T-helper 2 cell treated with Interferon-gamma antibody and Interleukin-4, amounts not matched to agents 5 μg/mL and 100 μg/mL, for 36 hours (primary cell): ENCODE results near the gene CTNNA2.

Experiments used
- DNase-seq: peaks from one replicate; pipeline ENCODE4 v3.0.0; 2021; ENCODE audit warnings: low spot score
- H3K27ac Mint-ChIP-seq: one replicate; pipeline ENCODE4 v1.8.0; 2021; ENCODE audit warnings: mild to moderate bottlenecking, mixed read lengths
- H3K27me3 Mint-ChIP-seq: one replicate; pipeline ENCODE4 v1.8.0; 2021; ENCODE audit warnings: low read depth, mixed read lengths
- H3K36me3 Mint-ChIP-seq: one replicate; pipeline ENCODE4 v1.8.0; 2021; ENCODE audit warnings: low read depth, mixed read lengths
- H3K4me1 Mint-ChIP-seq: one replicate; pipeline ENCODE4 v1.8.0; 2021; ENCODE audit warnings: low read depth, mixed read lengths
- H3K4me3 Mint-ChIP-seq: one replicate; pipeline ENCODE4 v1.8.0; 2022; ENCODE audit warnings: mild to moderate bottlenecking, moderate library complexity, mixed read lengths
- H3K9me3 Mint-ChIP-seq: one replicate; pipeline ENCODE4 v1.8.0; 2021; ENCODE audit warnings: mixed read lengths

The CTNNA2 gene

DNA sequence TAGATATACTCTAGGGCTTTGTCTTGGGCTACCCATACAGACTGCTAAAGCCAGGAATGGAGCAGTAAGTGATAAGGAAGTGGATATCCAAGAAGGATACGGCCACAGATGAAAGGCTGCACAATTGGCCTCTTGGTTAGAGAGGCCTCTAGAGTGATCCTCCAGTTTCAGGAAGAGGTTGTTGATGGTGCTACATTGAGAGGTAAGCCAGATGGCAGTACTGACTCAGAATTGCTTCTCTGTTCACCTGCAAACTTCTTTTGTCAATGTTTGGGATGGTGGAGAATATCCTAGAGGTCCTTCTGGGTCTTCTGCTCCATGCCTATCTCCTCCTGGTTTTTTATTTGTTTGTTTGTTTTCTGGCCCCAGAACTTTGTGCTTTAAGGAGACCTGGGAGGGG, 1018.5 kb downstream of the CTNNA2 start:
- no peaks in the 10 kb centered on the region for H3K27me3 Mint-ChIP-seq
- H3K4me3 Mint-ChIP-seq, result no peak overlapping the region
- peaks cover 31% of the 10 kb centered on the region for H3K9me3 Mint-ChIP-seq
- no peak for DNase-seq
- no peaks in the 10 kb centered on the region for H3K36me3 Mint-ChIP-seq
- no peaks in the 10 kb centered on the region for H3K4me1 Mint-ChIP-seq
- H3K27ac Mint-ChIP-seq, result no peak overlapping the region

DNA sequence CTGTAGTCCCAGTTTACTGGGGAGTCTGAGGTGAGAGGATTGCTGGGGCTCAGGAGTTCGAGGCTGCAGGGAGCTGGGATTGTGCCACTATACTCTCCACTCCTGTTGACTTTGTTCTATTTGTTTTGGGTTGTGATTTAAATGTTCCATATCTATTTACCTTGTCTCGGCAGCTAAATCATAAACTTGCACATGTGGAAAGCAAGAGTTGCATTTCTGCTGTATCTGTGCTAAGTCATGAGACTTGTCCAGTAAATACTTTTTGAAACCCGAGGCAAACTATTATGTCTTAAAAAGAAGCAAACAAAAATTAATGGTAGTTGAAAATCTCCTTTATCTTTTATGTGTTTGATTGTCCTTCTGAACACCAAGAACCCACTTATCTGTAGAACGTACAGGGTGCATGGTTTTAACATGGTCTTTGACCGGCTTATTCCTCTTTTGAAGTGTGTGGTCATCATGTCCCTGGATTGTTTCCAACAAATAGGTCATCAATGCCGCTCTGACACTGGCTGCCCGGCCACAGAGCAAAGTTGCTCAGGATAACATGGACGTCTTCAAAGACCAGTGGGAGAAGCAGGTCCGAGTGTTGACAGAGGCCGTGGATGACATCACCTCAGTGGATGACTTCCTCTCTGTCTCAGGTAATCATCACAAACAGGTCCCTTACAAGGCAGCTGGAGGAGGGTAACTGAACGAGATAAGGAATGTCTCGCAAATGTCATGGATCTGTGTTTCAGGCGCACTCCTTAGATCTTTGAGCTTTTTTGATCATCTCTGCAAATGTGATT, 1032.8 kb downstream of the CTNNA2 start:
- Mint-ChIP-seq H3K27ac (no peak overlapping the region), H3K4me1 (no peaks in the 10 kb centered on the region), H3K36me3 (no peaks in the 10 kb centered on the region), H3K27me3 (no peaks in the 10 kb centered on the region), H3K4me3 (no peak overlapping the region), H3K9me3 (peaks cover 8% of the 10 kb centered on the region)
- DNase-seq, result no peak

DNA sequence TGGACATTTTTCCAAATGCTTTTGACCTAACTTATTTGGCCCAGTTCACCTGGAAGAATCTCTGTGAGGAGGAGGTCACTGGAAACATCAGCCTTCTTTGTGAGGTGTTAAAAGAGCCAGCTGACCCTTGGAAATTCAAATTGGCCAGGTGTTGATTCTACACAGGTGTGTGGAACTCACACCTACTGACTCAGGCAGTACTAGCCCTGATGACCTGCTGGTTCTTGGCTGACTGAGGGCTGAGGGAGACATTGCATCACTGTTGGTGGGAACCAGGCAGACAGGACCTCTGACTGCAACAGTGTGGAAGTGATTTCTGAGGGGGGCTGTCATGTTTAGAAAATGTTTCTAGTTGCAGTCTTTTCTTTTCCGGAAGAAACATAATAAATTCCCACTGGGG, 1033.9 kb downstream of the CTNNA2 start:
- H3K9me3 Mint-ChIP-seq, result peaks cover 14% of the 10 kb centered on the region
- no peaks in the 10 kb centered on the region for H3K4me1 Mint-ChIP-seq
- no peak for DNase-seq
- H3K4me3 Mint-ChIP-seq, result no peak overlapping the region
- H3K36me3 Mint-ChIP-seq, result no peaks in the 10 kb centered on the region
- H3K27ac Mint-ChIP-seq, result no peak overlapping the region
- H3K27me3 Mint-ChIP-seq, result no peaks in the 10 kb centered on the region

DNA sequence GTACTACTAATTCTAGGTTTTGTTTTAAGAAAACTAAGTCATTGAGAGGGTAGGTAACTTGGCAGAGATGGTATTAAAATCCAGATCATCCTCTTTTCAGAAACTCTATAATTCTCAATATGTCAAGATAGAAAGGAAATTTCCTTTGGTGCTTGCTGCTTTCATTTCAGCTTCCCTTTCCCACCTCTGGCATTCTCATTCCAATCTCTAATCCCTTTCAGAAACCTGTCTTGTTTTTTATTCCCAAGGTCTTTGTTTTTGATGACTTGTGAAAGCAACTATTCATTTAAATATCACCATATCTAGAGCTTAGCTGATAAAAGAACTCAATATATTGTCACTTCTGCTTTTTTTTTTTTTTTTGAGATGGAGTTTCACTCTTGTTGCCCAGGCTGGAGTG, 1034.5 kb downstream of the CTNNA2 start:
- DNase-seq, result no peak
- H3K27ac Mint-ChIP-seq, result no peak overlapping the region
- H3K4me1 Mint-ChIP-seq, result no peaks in the 10 kb centered on the region
- peaks cover 14% of the 10 kb centered on the region for H3K9me3 Mint-ChIP-seq
- no peaks in the 10 kb centered on the region for H3K27me3 Mint-ChIP-seq
- no peaks in the 10 kb centered on the region for H3K36me3 Mint-ChIP-seq
- no peak overlapping the region for H3K4me3 Mint-ChIP-seq

DNA sequence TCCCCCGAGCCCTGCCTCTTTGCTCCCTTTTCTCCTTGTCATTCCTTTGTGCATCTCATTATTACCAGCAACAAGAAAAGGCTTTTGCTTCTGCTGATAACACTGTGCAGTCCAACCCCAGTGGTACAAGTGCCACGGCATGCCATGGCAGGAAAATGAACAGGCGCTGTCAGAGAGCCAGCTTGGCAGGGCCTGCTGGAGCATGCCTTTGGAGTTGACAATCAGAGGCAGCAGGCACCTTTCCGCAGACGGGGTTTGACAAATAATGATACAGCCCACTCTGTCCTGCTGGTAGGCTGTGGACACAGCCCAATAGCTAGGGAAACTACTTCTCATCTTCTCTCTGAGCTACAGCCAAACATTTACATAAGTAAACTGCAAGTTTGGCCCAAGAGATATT, 1035.6 kb downstream of the CTNNA2 start:
- Mint-ChIP-seq H3K4me1 (no peaks in the 10 kb centered on the region), H3K4me3 (no peak overlapping the region), H3K36me3 (no peaks in the 10 kb centered on the region), H3K27ac (no peak overlapping the region), H3K9me3 (peaks cover 12% of the 10 kb centered on the region), H3K27me3 (no peaks in the 10 kb centered on the region)
- DNase-seq, result no peak

DNA sequence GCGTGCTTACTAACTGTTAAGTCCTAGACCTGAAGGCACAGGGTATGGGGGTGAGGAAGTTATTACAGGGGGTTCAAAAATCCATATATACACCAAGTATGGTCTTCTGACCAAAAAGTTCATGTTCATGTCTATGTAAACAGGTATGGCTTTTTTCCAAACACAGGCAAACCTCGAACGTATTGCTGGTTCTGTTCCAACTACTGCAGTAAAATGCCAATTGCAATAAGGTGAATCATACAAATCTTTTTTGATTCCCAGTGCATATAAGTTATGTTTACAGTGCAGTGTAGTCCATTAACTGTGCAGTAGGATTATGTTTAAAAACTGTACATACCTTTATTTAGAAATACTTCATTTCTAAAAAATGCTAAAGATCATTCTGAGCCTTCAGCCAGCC, 1037.0 kb downstream of the CTNNA2 start:
- H3K4me3 Mint-ChIP-seq, result no peak overlapping the region
- H3K27ac Mint-ChIP-seq, result no peak overlapping the region
- H3K27me3 Mint-ChIP-seq, result no peaks in the 10 kb centered on the region
- H3K36me3 Mint-ChIP-seq, result no peaks in the 10 kb centered on the region
- no peak for DNase-seq
- H3K4me1 Mint-ChIP-seq, result no peaks in the 10 kb centered on the region
- peaks cover 12% of the 10 kb centered on the region for H3K9me3 Mint-ChIP-seq

DNA sequence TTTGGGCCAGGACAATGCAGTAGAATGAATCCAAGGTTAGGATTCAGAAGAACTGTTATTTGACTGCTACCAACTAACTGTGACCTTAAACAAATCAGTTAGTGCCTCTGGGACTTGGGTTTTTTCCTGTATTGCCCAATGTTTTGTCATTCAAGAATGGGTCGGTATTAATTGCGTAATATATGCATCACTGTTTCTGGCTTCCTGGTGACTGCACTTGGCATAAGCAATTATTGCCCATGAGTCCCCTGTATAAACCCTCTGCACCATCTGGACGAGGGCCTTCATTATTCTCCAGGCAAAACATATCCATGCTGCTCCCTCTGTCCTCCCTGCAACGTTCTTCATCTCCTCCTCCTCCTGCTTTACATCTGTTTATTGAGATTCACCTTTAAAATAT, 1047.5 kb downstream of the CTNNA2 start:
- Mint-ChIP-seq H3K27ac (no peak overlapping the region), H3K27me3 (no peaks in the 10 kb centered on the region), H3K4me3 (no peak overlapping the region), H3K36me3 (no peaks in the 10 kb centered on the region), H3K9me3 (peaks cover 31% of the 10 kb centered on the region), H3K4me1 (no peaks in the 10 kb centered on the region)
- DNase-seq, result no peak

DNA sequence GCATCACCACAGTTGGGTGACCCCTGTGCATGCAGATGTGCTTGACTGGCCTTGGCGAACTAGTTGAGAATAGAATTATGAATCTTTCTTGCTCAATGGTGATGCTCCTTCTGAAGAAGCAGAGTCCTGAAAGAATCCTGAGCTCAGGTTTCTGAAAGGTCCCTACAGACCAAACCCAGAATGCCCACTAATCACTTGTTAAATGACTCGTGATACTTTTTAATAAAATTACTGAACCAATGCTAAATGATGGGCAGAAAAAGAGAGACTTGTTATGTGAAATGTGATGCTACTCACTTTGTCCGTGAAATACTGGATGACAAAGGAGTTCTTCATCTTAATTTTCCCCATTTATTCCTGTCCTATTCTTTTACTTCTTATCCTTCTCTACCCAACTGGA, 1055.2 kb downstream of the CTNNA2 start:
- H3K9me3 Mint-ChIP-seq, result peaks cover 43% of the 10 kb centered on the region
- H3K27me3 Mint-ChIP-seq, result no peaks in the 10 kb centered on the region
- no peak for DNase-seq
- no peaks in the 10 kb centered on the region for H3K4me1 Mint-ChIP-seq
- H3K36me3 Mint-ChIP-seq, result no peaks in the 10 kb centered on the region
- no peak overlapping the region for H3K27ac Mint-ChIP-seq
- H3K4me3 Mint-ChIP-seq, result no peak overlapping the region

DNA sequence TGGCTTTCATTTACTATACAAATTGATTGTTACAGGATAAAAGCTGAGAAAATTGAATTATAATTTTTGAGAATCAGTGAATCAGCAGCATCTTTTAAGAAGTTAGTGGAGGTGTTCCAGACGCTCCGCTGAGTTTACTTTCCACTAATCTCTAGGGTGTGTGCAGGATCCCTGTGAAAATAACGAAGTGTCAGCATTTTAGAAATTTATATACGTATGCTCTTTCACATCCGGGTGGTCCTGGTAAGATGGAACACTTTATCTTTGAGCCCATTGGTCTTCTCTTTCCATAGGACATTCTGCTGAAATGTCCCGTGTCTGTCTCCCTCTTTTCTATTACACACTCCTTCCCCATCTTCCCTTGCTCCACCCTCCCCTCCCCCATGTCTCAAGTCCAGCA, 1060.3 kb downstream of the CTNNA2 start:
- Mint-ChIP-seq H3K27ac (no peak overlapping the region), H3K4me1 (no peaks in the 10 kb centered on the region), H3K27me3 (no peaks in the 10 kb centered on the region)

DNA sequence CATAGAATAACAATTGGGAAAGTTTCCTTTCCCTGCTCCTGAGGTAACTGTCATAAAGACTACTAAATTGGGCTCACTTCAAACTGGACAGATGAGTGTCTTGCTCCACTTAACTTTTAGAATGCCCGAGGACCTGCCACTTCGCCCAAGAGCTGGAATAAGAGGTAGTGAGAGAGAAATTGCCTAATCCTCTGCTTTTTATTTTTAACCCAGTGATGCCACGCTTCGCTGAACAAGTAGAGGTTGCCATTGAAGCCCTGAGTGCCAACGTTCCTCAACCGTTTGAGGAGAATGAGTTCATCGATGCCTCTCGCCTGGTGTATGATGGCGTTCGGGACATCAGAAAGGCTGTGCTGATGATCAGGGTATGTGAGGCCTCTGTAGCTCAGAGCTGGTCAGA, 1061.1 kb downstream of the CTNNA2 start:
- H3K9me3 Mint-ChIP-seq, result peaks cover 37% of the 10 kb centered on the region
- no peaks in the 10 kb centered on the region for H3K36me3 Mint-ChIP-seq
- H3K4me3 Mint-ChIP-seq, result no peak overlapping the region
- H3K4me1 Mint-ChIP-seq, result no peaks in the 10 kb centered on the region
- H3K27me3 Mint-ChIP-seq, result no peaks in the 10 kb centered on the region
- H3K27ac Mint-ChIP-seq, result no peak overlapping the region
- DNase-seq, result no peak

More for the DNA sequence above, 1060.3 kb downstream of the CTNNA2 start:
- H3K36me3 Mint-ChIP-seq, result no peaks in the 10 kb centered on the region
- peaks cover 38% of the 10 kb centered on the region for H3K9me3 Mint-ChIP-seq
- no peak for DNase-seq
- no peak overlapping the region for H3K4me3 Mint-ChIP-seq

DNA sequence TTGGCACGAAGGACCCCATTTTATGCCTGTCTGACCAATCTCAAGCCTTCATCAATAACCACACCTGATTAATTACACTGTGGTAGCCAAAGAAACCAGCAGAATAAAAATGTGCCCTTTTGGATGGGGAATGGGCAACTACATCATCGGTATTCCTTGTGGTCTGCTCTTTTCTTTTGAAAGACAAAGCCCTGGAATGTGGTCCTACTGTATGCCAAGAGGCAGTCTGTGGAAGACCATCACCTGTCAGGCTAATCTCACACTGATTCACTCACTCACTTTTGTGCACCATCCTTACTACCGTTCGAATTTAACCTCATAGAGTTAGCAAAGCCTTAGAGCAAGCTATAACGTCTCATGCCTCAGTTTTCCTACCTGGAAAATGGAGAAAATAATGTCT, 1066.9 kb downstream of the CTNNA2 start:
- Mint-ChIP-seq H3K27me3 (no peaks in the 10 kb centered on the region), H3K36me3 (no peaks in the 10 kb centered on the region), H3K9me3 (peaks cover 33% of the 10 kb centered on the region)

DNA sequence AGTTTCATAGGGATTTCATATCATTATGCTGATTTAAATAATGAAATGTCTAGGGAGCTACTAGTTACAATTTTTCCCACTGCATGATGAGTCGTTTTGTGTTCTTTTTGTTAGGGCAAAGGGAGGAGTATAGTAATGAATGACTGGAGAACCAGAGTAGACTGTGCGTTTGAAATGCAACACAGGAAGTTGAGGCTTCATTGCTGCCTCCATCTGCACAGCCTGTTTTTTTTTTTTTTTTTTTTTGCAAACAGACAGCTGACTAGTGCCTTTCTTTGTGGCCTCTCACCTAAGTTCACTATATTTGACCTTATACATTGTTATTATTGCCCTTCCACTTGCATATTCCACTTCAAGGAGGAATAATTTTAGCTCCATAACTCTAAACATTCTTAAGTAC, 1078.4 kb downstream of the CTNNA2 start:
- Mint-ChIP-seq H3K4me1 (no peaks in the 10 kb centered on the region), H3K4me3 (no peak overlapping the region), H3K27ac (no peak overlapping the region), H3K9me3 (peaks cover 49% of the 10 kb centered on the region), H3K27me3 (no peaks in the 10 kb centered on the region), H3K36me3 (no peaks in the 10 kb centered on the region)
- DNase-seq, result no peak

More for the DNA sequence above, 1066.9 kb downstream of the CTNNA2 start:
- Mint-ChIP-seq H3K4me3 (no peak overlapping the region), H3K27ac (no peak overlapping the region), H3K4me1 (no peaks in the 10 kb centered on the region)
- no peak for DNase-seq

DNA sequence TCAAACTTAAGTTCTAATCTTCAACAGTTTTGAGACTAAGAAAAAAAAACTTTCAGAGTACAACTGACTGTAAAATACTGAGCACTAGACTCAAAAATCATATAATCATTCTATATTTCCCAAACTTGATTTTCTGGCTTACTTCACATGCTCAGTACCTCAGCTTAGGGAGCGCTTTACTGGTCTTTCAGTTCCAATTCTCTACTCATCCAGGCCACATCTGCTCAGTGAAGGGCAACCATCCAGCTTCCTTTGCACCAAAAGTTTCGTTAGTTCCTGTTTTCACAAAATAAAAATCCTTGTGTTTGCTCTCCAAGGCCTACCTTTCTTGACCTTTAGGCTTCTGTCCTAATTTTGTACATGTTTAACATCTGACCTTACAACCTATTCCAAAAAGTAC, 1079.3 kb downstream of the CTNNA2 start:
- H3K27ac Mint-ChIP-seq, result no peak overlapping the region
- H3K27me3 Mint-ChIP-seq, result no peaks in the 10 kb centered on the region
- no peaks in the 10 kb centered on the region for H3K4me1 Mint-ChIP-seq
- H3K36me3 Mint-ChIP-seq, result no peaks in the 10 kb centered on the region
- no peak overlapping the region for H3K4me3 Mint-ChIP-seq
- H3K9me3 Mint-ChIP-seq, result peaks cover 52% of the 10 kb centered on the region
- DNase-seq, result no peak

DNA sequence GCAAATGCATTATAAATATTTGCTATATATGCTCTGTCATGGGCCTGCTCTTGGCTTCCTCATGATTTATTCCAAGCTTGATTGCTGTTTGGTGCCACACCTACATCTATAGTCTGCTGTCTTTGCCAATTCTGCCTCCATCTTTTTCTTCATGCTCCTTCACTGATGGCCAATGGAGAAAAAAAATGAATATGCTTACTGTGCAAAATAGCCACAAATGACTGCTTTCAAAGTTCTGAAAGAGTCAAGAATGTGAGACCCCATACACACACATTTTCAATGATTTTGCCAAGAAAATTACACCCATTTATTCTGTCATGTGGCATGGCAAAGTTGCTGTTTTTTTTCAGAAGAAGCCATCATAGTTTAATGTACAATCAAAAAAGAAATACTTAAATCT, 1097.3 kb downstream of the CTNNA2 start:
- Mint-ChIP-seq H3K4me3 (no peak overlapping the region), H3K36me3 (no peaks in the 10 kb centered on the region), H3K27me3 (no peaks in the 10 kb centered on the region), H3K4me1 (no peaks in the 10 kb centered on the region), H3K27ac (no peak overlapping the region), H3K9me3 (peaks cover 43% of the 10 kb centered on the region)
- DNase-seq, result no peak

DNA sequence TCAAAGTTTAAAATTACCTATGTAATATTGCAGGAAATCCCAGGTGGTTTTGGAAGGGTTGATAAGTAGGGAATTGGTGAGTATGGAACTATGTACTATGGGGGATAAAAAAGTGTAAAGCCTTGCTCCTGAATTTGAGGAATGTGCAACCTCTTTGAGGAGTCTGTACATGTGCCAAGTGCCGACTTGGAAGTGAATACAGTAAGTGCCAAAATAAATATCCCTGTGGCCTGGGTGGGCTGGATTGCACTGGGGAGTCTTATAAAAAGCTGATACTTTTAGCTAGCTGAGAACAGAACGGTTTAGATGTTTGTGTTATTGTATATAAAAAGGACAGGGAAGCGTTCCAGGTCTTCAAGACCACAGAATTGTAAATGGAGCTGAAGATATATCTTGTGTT, 1108.8 kb downstream of the CTNNA2 start:
- no peak overlapping the region for H3K27ac Mint-ChIP-seq
- H3K4me3 Mint-ChIP-seq, result no peak overlapping the region
- H3K36me3 Mint-ChIP-seq, result no peaks in the 10 kb centered on the region
- H3K27me3 Mint-ChIP-seq, result no peaks in the 10 kb centered on the region
- H3K9me3 Mint-ChIP-seq, result peaks cover 63% of the 10 kb centered on the region
- DNase-seq, result no peak
- H3K4me1 Mint-ChIP-seq, result no peaks in the 10 kb centered on the region
